CD4-positive, alpha-beta T cell (primary cell): ENCODE measurements around the gene NARF. TPM values are rescaled to one million over a fixed set of nuclear protein-coding genes. Genes with fewer than 3 reads are reported as not detected.

Experiments used
- ATAC-seq: fragments of 200-7000 bp; cut with Tn5 transposase; one replicate; pipeline ENCODE4 v1.10.0; 2022; ENCODE audit warnings: mild to moderate bottlenecking; ENCODE audit not compliant: poor library complexity
- CTCF ChIA-PET: fragments of 350-600 bp; sonication (Branson Sonifier 250); formaldehyde crosslinking; loops from one replicate; lab custom pipeline; 2021; ENCODE audit warnings: antibody characterized with exemption, inconsistent platforms; lab: Charles Lee
- POLR2A ChIA-PET: fragments of 350-600 bp; sonication (Branson Sonifier 250); formaldehyde crosslinking; loops from one replicate; lab custom pipeline; 2021; ENCODE audit warnings: antibody characterized with exemption, inconsistent platforms; lab: Charles Lee
- DNase-seq, 14 experiments: peaks; one replicate each; pipeline ENCODE4 v3.0.0-alpha.2; 2013 to 2020; ENCODE audit warnings: mixed read lengths in 2 of 14
- H3K27ac ChIP-seq, 2 donors: one replicate each; pipeline versions ENCODE4 v1.5.1 to v1.7.0; 2013; ENCODE audit warnings: low read length in 2 of 2, low read depth in 1 of 2, mild to moderate bottlenecking in 1 of 2
- H3K27me3 ChIP-seq, 2 experiments: 1 replicate in 1 of 2; 2 replicates in 1 of 2; pipeline versions ENCODE4 v1.6.1 to v1.7.0; 2013; ENCODE audit warnings: low read length in 2 of 2, control low read depth in 1 of 2, mild to moderate bottlenecking in 1 of 2, moderate library complexity in 1 of 2; ENCODE audit not compliant: insufficient read depth in 2 of 2, control insufficient read depth in 1 of 2
- H3K36me3 ChIP-seq: one replicate; pipeline ENCODE4 v1.6.1; 2013; ENCODE audit warnings: low read length, control low read depth; ENCODE audit not compliant: insufficient read depth
- H3K4me1 ChIP-seq: one replicate; pipeline ENCODE4 v1.6.1; 2013; ENCODE audit warnings: low read length, control low read depth; ENCODE audit not compliant: insufficient read depth
- H3K4me3 ChIP-seq: one replicate; pipeline ENCODE4 v1.5.1; 2013; ENCODE audit warnings: mild to moderate bottlenecking, low read length, moderate library complexity
- H3K9me3 ChIP-seq, 2 experiments: 1 replicate in 1 of 2; 2 replicates in 1 of 2; pipeline versions ENCODE4 v1.6.1 to v1.7.0; 2013; ENCODE audit warnings: low read length in 2 of 2, mild to moderate bottlenecking in 2 of 2, control low read depth in 1 of 2, moderate library complexity in 1 of 2; ENCODE audit not compliant: control insufficient read depth in 1 of 2, insufficient read depth in 1 of 2
- H3K27ac Mint-ChIP-seq: one replicate; pipeline ENCODE4 v1.8.0; 2020; ENCODE audit warnings: mixed read lengths
- H3K27me3 Mint-ChIP-seq: one replicate; pipeline ENCODE4 v1.8.0; 2021; ENCODE audit warnings: mixed read lengths
- H3K36me3 Mint-ChIP-seq: one replicate; pipeline ENCODE4 v1.8.0; 2021; ENCODE audit warnings: low read depth, mixed read lengths
- H3K4me1 Mint-ChIP-seq: one replicate; pipeline ENCODE4 v1.8.0; 2021; ENCODE audit warnings: low read depth, mixed read lengths
- H3K4me3 Mint-ChIP-seq: one replicate; pipeline ENCODE4 v1.8.0; 2020; ENCODE audit warnings: mild to moderate bottlenecking, mixed read lengths
- H3K9me3 Mint-ChIP-seq: one replicate; pipeline ENCODE4 v1.8.0; 2020; ENCODE audit warnings: mixed read lengths
- CTCF ChIP-seq: fragments of 200-600 bp; IDR thresholded peaks from one replicate; pipeline ENCODE4 v1.8.0; 2022; ENCODE audit warnings: antibody characterized with exemption, mild to moderate bottlenecking
- intact Hi-C, 2 experiments: fragments of 100-400 bp; cut with DNase I in 1 of 2; cut with micrococcal nuclease in 1 of 2; formaldehyde crosslinking; loops; one replicate each; pipeline versions ENCODE4 v1.15.1 to v1.9.0; 2023 to 2025; cut with DNase I, micrococcal nuclease
- total RNA-seq, 174 experiments: library from RNA in 2 of 174; stranded (reverse) in 2 of 174; gene quantifications; one replicate each; pipeline ENCODE4 v1.2.3 and lab custom pipeline; 2021 to 2026

The NARF gene
- total RNA-seq, 2 experiments from 2014 or later = 57.1 to 62.0 TPM

DNA sequence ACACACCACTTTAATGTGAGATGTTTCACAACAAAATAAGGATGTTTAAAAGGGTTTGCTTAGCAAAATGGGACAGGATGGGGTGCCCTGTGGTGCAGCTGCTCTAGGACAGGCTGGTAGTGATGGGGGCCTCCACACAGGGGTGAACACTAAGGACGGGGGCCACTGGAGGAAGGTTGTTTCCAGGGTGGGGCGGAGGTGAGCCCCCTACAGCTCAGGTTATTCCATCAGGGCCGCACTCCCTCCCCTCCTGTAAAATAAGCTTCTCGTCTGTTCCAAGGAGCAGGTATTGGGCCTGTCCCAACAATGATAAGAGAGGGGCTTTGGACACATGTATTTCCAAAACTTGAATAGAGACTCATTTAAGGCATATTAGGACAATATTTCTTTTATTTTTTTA is 42.3 kb upstream of the NARF start:
- ATAC-seq (no peak), DNase-seq (no peak)
- H3K9me3 ChIP-seq = no peaks in the 10 kb centered on the region
- Mint-ChIP-seq H3K27ac (no peak overlapping the region), H3K9me3 (no peaks in the 10 kb centered on the region), H3K4me3 (peak overlapping the region; percentile 13), H3K4me1 (peaks cover 27% of the 10 kb centered on the region), H3K27me3 (no peaks in the 10 kb centered on the region), H3K36me3 (peaks cover 29% of the 10 kb centered on the region)
- no peaks in the 10 kb centered on the region for H3K27me3 ChIP-seq
- no peak for TF ChIP-seq CTCF
- ChIA-PET CTCF (no interaction called here), POLR2A (interaction anchor here (1.0 kb wide), 1 partner anchor 82 kb away, joined by 3 read pairs; the partner anchor contains the start of gene SECTM1)
- intact Hi-C loops = loop anchor here (5.0 to 10.0 kb wide), 5 partner anchors 36 to 381 kb away; partner anchors contain the start of genes DCXR (in 2 of the 2), CYBC1 (in 1 of the 2), RAC3 (in 1 of the 2) and TBCD (in 1 of the 2)
- H3K36me3 ChIP-seq = peaks cover 17% of the 10 kb centered on the region
- H3K4me1 ChIP-seq = peaks cover 30% of the 10 kb centered on the region
- H3K4me3 ChIP-seq = no peak overlapping the region
- H3K27ac ChIP-seq = no peak overlapping the region

- intact Hi-C loops = loop anchor here (5.0 to 10.0 kb wide), 5 partner anchors 36 to 382 kb away; partner anchors contain the start of genes DCXR (in 2 of the 2), CYBC1 (in 1 of the 2), RAC3 (in 1 of the 2) and TBCD (in 1 of the 2)
- CTCF ChIA-PET = no interaction called here
Observed at GRCh38 chr17:82416771-82417170, 41.8 kb upstream of the NARF start.

More at GRCh38 chr17:82416771-82417170, 41.8 kb upstream of the NARF start:
- Mint-ChIP-seq H3K4me3 (no peak overlapping the region), H3K36me3 (peaks cover 31% of the 10 kb centered on the region), H3K27ac (no peak overlapping the region), H3K27me3 (no peaks in the 10 kb centered on the region), H3K4me1 (peaks cover 27% of the 10 kb centered on the region), H3K9me3 (no peaks in the 10 kb centered on the region)
- ATAC-seq = no peak
- peaks cover 18% of the 10 kb centered on the region for H3K36me3 ChIP-seq
- peaks cover 30% of the 10 kb centered on the region for H3K4me1 ChIP-seq
- no peak for TF ChIP-seq CTCF
- no peaks in the 10 kb centered on the region for H3K27me3 ChIP-seq
- H3K9me3 ChIP-seq = no peaks in the 10 kb centered on the region
- POLR2A ChIA-PET = interaction anchor here (1.0 kb wide), 1 partner anchor 83 kb away, joined by 3 read pairs; the partner anchor contains the start of gene SECTM1
- H3K4me3 ChIP-seq = no peak overlapping the region
- no peak overlapping the region for H3K27ac ChIP-seq
- DNase-seq = no peak
